Ectodermal cell (in vitro differentiated cells): Measurements from ENCODE around the gene PTGER4.
"Not testable (repeated sequence)": the region's sequence is repeated elsewhere in the genome, so short reads cannot be mapped to it uniquely, and the experiment has no call there.

Source experiments
- H3K27ac ChIP-seq: 2 replicates; pipeline ENCODE4 v1.7.0; 2013; ENCODE audit warnings: mild to moderate bottlenecking, low read depth, low read length; ENCODE audit not compliant: insufficient read depth, poor library complexity, severe bottlenecking
- H3K27me3 ChIP-seq: 2 replicates; pipeline ENCODE4 v1.7.0; 2013; ENCODE audit warnings: mild to moderate bottlenecking, low read length; ENCODE audit not compliant: insufficient read depth, control insufficient read depth, poor library complexity, severe bottlenecking
- H3K36me3 ChIP-seq: one replicate; pipeline ENCODE4 v1.7.0; 2013; ENCODE audit warnings: low read length; ENCODE audit not compliant: control insufficient read depth, insufficient read depth
- H3K4me1 ChIP-seq: one replicate; pipeline ENCODE4 v1.7.0; 2013; ENCODE audit warnings: low read length; ENCODE audit not compliant: control insufficient read depth, insufficient read depth
- H3K4me3 ChIP-seq: 2 replicates; pipeline ENCODE4 v1.7.0; 2013; ENCODE audit warnings: low read depth, low read length, control low read depth; ENCODE audit not compliant: insufficient read depth
- H3K9me3 ChIP-seq: 2 replicates; pipeline ENCODE4 v1.7.0; 2013; ENCODE audit warnings: mild to moderate bottlenecking, low read length, moderate library complexity; ENCODE audit not compliant: control insufficient read depth
- WGBS, 2 experiments: methylation state at CpG; one replicate each; pipeline ENCODE4 v1.1.7; 2013; ENCODE audit warnings: missing lambda C conversion rate in 2 of 2; 5-methylcytosine and 5-hydroxymethylcytosine counted together

PTGER4 gene

DNA sequence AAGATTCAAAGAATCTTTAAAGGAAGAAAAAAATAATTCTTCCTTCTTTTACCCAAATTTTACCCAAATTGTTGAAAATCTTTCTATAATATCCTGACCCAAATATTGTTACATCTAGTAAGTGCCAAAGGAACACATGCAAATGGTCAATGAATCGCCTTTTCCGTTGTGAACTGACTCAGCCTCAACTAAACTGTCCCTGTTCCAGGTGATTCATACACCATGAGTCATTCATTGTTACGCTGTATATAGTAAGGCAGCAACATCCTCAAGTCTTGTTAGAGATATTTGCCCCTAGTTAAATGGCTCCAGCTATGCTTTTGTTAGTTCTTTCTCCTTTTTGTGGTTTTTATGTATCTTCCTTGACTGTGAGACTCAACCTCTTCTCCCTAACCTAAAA lies 9.7 kb downstream of the PTGER4 start:
- Histone ChIP-seq H3K4me3 (no peak overlapping the region), H3K27ac (no peak overlapping the region), H3K36me3 (no peaks in the 10 kb centered on the region), H3K9me3 (no peaks in the 10 kb centered on the region), H3K4me1 (no peaks in the 10 kb centered on the region), H3K27me3 (no peaks in the 10 kb centered on the region)
- 75 to 81% methylated on average over 3 of the region's 3 CpGs for WGBS, 2 experiments

DNA sequence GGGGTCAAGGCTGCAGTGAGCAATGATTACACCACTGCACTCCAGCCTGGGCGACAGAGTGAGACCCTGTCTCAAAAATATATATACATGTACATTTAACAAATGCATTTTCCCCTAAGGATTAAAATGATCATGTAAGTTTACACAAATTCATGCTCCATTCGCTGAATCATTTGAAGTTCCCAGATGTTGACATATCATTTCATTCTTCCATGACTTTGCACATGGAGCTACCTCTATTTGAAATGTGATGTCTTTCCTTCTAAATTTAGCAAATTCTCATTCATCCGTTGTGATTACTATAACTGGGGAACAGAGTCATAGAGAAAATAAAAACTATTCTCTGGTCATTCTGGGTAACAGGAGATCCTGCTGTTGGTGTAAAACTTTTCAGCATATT lies 10.6 kb downstream of the PTGER4 start:
- WGBS, 2 experiments = 81 to 100% methylated on average over 2 of the region's 3 CpGs
- no peaks in the 10 kb centered on the region for H3K27me3 ChIP-seq
- H3K4me3 ChIP-seq = no peak overlapping the region
- H3K36me3 ChIP-seq = no peaks in the 10 kb centered on the region
- H3K27ac ChIP-seq = no peak overlapping the region
- H3K4me1 ChIP-seq = no peaks in the 10 kb centered on the region
- H3K9me3 ChIP-seq = no peaks in the 10 kb centered on the region

DNA sequence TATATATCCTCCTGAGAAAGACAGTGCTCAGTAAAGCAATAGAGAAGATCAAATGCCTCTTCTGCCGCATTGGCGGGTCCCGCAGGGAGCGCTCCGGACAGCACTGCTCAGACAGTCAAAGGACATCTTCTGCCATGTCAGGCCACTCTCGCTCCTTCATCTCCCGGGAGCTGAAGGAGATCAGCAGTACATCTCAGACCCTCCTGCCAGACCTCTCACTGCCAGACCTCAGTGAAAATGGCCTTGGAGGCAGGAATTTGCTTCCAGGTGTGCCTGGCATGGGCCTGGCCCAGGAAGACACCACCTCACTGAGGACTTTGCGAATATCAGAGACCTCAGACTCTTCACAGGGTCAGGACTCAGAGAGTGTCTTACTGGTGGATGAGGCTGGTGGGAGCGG lies 12.2 kb downstream of the PTGER4 start:
- H3K4me3 ChIP-seq = no peak overlapping the region
- H3K27ac ChIP-seq = no peak overlapping the region
- no peaks in the 10 kb centered on the region for H3K36me3 ChIP-seq
- no peaks in the 10 kb centered on the region for H3K9me3 ChIP-seq
- 92 to 95% methylated on average over 9 of the region's 9 CpGs for WGBS, 2 experiments
- H3K4me1 ChIP-seq = no peaks in the 10 kb centered on the region
- H3K27me3 ChIP-seq = no peaks in the 10 kb centered on the region

DNA sequence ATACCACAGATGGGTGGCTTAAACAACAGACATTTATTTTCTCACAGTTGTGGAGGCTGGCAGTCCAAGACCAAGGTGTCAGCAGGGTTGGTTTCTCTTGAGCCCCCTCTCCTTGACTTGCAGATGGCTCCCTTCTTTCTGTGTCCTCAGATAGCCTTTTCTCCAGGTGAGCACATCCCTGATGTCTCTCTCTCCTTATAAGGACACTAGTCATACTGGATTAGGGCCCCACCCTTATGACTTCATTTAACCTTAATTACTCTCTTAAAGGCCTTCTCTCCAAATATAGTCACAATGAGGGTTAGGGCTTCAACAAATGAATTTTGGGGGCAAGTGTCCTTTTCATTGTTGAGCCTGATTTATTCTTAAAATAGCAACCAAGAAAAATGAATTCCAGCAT lies 14.7 kb downstream of the PTGER4 start:
- no peaks in the 10 kb centered on the region for H3K4me1 ChIP-seq
- no peak overlapping the region for H3K4me3 ChIP-seq
- H3K27me3 ChIP-seq = no peaks in the 10 kb centered on the region
- H3K36me3 ChIP-seq = no peaks in the 10 kb centered on the region
- H3K9me3 ChIP-seq = no peaks in the 10 kb centered on the region
- H3K27ac ChIP-seq = no peak overlapping the region

DNA sequence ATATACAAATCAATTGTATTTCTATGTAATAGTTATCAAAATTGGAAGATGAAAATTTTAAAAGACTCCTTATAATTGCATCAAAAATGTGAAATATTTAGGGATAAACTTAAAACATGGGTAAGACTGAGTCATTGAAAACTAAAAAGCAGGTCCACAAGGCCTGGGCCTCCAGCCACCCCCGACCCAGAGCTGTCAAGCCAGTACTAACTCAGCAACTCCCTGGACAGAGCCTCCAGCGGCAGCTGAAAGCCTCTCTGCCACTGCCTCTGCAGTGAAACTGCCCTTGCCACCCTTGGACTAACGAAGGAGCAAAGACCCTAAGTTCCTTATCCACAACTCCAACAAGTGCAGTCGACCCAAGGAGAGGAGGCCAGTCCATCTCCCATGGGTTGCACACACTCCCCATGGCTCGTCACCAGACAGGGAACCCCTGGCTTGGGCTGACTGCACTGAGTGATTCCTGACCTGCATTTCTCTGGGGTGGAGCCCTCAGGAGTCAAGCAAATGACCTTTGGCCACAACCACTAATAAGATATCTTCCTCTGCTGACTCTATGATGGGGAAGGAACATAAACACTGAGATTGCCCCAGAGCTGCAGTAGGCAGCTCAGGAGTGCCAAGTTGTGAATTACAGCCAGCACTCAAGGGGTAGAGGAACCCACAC lies 20.5 kb downstream of the PTGER4 start:
- no peak overlapping the region for H3K4me3 ChIP-seq

DNA sequence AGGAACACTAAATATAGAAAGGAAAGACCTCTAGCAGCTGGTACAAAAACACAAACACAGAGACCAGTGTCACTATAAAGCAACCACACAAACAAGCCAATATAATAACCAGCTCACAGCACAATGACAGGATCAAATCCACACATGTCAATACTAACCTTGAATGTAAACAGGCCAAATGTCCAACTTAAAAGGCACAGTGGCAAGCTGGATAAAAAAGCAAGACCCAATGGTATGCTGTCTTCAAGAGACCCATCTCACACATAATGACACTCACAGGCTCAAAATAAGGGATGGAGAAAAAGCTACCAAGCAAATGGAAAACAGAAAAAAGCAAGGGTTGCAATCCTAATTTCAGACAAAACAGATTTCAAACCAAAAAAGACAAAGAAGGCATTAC lies 22.3 kb downstream of the PTGER4 start:
- H3K36me3 ChIP-seq, H3K27me3 ChIP-seq, H3K4me1 ChIP-seq, H3K9me3 ChIP-seq, H3K27ac ChIP-seq, H3K4me3 ChIP-seq: not testable (repeated sequence)

More for the DNA sequence above, 20.5 kb downstream of the PTGER4 start:
- Histone ChIP-seq H3K27ac (no peak overlapping the region), H3K9me3 (no peaks in the 10 kb centered on the region), H3K4me1 (no peaks in the 10 kb centered on the region), H3K27me3 (no peaks in the 10 kb centered on the region), H3K36me3 (no peaks in the 10 kb centered on the region)
- WGBS, 2 experiments = 91 to 96% methylated on average over 5 of the region's 5 CpGs

DNA sequence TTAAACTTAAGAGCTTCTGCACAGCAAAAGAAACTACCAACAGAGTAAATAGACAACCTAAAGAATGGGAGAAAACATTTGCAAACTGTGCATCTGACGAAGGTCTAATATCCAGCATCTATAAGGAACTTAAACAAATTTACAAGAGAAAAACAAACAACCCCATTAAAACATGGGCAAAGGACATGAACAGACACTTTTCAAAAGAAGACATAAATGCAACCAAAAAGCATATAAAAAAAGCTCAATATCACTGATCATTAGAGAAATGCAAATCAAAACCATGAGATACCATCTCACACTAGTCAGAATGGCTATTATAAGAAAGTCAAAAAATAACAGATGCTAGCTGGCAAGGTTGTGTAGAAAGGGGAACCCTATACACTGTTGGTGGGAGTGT lies 25.8 kb downstream of the PTGER4 start:
- not testable (repeated sequence) for H3K27ac ChIP-seq, H3K4me1 ChIP-seq, H3K36me3 ChIP-seq, H3K4me3 ChIP-seq, H3K9me3 ChIP-seq, H3K27me3 ChIP-seq
- WGBS, 2 experiments = 84 to 91% methylated on average over 1 of the region's 1 CpG

DNA sequence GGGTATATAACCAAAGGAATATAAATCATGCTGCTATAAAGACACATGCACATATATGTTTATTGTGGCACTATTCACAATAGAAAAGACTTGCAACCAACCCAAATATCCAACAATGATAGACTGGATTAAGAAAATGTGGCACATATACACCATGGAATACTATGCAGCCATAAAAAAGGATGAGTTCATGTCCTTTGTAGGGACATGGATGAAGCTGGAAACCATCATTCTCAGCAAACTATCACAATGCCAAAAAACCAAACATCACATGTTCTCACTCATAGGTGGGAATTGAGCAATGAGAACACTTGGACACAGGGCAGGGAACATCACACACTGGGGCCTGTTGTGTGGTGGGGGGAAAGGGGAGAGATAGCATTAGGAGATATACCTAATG lies 30.9 kb downstream of the PTGER4 start:
- not testable (repeated sequence) for H3K4me3 ChIP-seq, H3K9me3 ChIP-seq, H3K27ac ChIP-seq, H3K4me1 ChIP-seq, H3K27me3 ChIP-seq, H3K36me3 ChIP-seq

DNA sequence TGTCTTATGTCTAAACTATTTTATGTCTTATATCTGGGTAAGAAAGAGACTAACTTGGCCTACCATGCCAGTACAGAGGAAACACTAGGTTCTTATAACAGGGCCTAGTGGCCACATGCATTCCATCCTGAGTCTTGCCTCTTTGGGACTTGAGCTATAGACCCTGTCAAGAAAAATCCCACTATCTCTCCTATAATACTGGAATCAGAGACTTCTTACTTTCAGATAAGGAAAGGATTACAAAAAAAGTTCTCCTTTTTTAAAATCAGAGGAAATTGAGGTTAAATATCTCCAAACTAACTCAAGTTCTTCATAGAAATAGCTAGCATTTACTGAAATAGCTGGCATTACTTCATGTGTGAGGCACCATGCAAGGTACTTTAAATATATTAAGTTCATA lies 34.3 kb downstream of the PTGER4 start:
- Histone ChIP-seq H3K27me3 (no peaks in the 10 kb centered on the region), H3K27ac (no peak overlapping the region), H3K4me3 (no peak overlapping the region), H3K36me3 (no peaks in the 10 kb centered on the region), H3K4me1 (no peaks in the 10 kb centered on the region), H3K9me3 (no peaks in the 10 kb centered on the region)

DNA sequence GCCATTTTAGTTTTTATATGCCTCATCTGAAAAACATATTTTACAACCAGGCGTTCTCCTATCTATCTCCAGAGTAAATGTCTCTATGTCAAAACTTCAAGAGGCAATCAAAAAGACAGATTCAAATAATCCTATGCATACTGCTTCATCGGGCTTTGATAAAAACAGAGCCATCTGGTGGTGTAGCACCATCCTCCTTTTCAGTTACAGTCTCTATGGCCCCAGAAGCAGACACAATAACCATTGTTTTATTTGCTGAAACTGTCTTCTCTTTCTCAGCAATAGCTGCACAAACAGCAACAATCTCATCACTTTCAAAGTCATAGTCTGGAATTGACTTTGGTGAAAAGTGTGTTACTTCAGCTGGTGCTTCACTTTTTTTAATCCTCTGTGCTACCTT lies 36.3 kb downstream of the PTGER4 start:
- no peaks in the 10 kb centered on the region for H3K4me1 ChIP-seq
- no peaks in the 10 kb centered on the region for H3K36me3 ChIP-seq
- H3K27me3 ChIP-seq = no peaks in the 10 kb centered on the region
- no peaks in the 10 kb centered on the region for H3K9me3 ChIP-seq
- H3K27ac ChIP-seq = no peak overlapping the region
- WGBS, 2 experiments = 45 to 46% methylated on average over 2 of the region's 2 CpGs
- no peak overlapping the region for H3K4me3 ChIP-seq

DNA sequence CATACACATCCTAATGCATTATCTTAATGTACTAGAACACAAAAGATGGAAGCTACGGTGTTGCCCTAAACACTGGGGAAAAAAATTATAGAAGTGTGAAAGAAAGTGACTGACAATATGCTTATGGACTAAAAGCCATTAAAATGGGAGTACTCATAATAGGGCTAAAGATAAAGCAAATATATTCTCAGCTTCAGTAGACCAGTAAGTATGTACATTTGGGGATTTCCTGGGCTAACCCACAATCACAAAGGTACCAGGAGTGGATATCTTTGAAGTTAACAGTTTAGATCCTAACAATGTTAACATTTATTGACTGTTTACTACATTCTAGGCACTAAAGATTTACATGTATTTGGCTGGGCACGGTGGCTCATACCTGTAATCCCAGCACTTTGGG lies 36.9 kb downstream of the PTGER4 start:
- no peaks in the 10 kb centered on the region for H3K4me1 ChIP-seq
- 79 to 94% methylated on average over 2 of the region's 2 CpGs for WGBS, 2 experiments
- H3K27me3 ChIP-seq = no peaks in the 10 kb centered on the region
- no peaks in the 10 kb centered on the region for H3K9me3 ChIP-seq
- no peaks in the 10 kb centered on the region for H3K36me3 ChIP-seq
- no peak overlapping the region for H3K27ac ChIP-seq
- H3K4me3 ChIP-seq = no peak overlapping the region
